ENCODE results near the gene CSF3R. TPM values are rescaled to one million over a fixed set of nuclear protein-coding genes. Genes with fewer than 3 reads are reported as not detected.

The CSF3R gene
- total RNA-seq, 4 donors from 2014 or later: 5.9 to 32.5 (median 7.4) TPM

GRCh38 chr1:36476945-36477344, 5.8 kb downstream of the CSF3R start:
- intact Hi-C loops (cut with DNase I): no loop called here
- H3K27ac ChIP-seq (replicated peaks in 1 of 4): no peak overlapping the region
- no peaks in the 10 kb centered on the region for H3K9me3 ChIP-seq
- H3K4me3 ChIP-seq: no peak overlapping the region
- TF ChIP-seq EP300 (IDR thresholded peaks at IDR 0.05): no peak
- no peak for TF ChIP-seq POLR2A (IDR thresholded peaks at IDR 0.05; ENCODE audit: low read depth)
- no peak for TF ChIP-seq POLR2AphosphoS5 (IDR thresholded peaks at IDR 0.05)
- TF ChIP-seq CTCF (IDR thresholded peaks at IDR 0.05): no peak
- DNase-seq (ENCODE audit: extremely low spot score): no peak
- H3K36me3 ChIP-seq: no peaks in the 10 kb centered on the region
- WGBS: 80% methylated on average over 5 of the region's 5 CpGs
- H3K27me3 ChIP-seq: peaks cover 0 to 22% (median 0%) of the 10 kb centered on the region in 4 donors
- H3K4me1 ChIP-seq: peaks cover 0 to 4% (median 0%) of the 10 kb centered on the region in 4 donors

- Histone ChIP-seq H3K4me1 (no peaks in the 10 kb centered on the region), H3K27me3 (peaks cover 0 to 17% (median 0%) of the 10 kb centered on the region in 4 donors), H3K9me3 (no peaks in the 10 kb centered on the region), H3K36me3 (no peaks in the 10 kb centered on the region), H3K27ac (replicated peaks in 1 of 4) (no peak overlapping the region), H3K4me3 (no peak overlapping the region)
- DNase-seq (ENCODE audit: extremely low spot score): no peak
- WGBS: 78% methylated on average over 7 of the region's 7 CpGs
- intact Hi-C loops (cut with DNase I): no loop called here
- no peak for TF ChIP-seq EP300 (IDR thresholded peaks at IDR 0.05)
- no peak for TF ChIP-seq POLR2A (IDR thresholded peaks at IDR 0.05; ENCODE audit: low read depth)
- no peak for TF ChIP-seq CTCF (IDR thresholded peaks at IDR 0.05)
- TF ChIP-seq POLR2AphosphoS5 (IDR thresholded peaks at IDR 0.05): no peak
These were observed 6.7 kb downstream of the CSF3R start for GRCh38 chr1:36475910-36476604.

- intact Hi-C loops (cut with DNase I): no loop called here
- 77% methylated on average over 8 of the region's 9 CpGs for WGBS
These were observed 7.4 kb downstream of the CSF3R start for GRCh38 chr1:36475341-36475740.

GRCh38 chr1:36472656-36473055, 10.1 kb downstream of the CSF3R start:
- Histone ChIP-seq H3K9me3 (no peaks in the 10 kb centered on the region), H3K4me3 (no peak overlapping the region), H3K27me3 (no peaks in the 10 kb centered on the region), H3K36me3 (no peaks in the 10 kb centered on the region), H3K27ac (replicated peaks in 1 of 4) (no peak overlapping the region), H3K4me1 (no peaks in the 10 kb centered on the region)
- intact Hi-C loops (cut with DNase I): no loop called here
- TF ChIP-seq POLR2A (IDR thresholded peaks at IDR 0.05; ENCODE audit: low read depth) (no peak), EP300 (IDR thresholded peaks at IDR 0.05) (no peak), POLR2AphosphoS5 (IDR thresholded peaks at IDR 0.05) (no peak), CTCF (IDR thresholded peaks at IDR 0.05) (no peak)
- WGBS: 82% methylated on average over 6 of the region's 6 CpGs
- DNase-seq (ENCODE audit: extremely low spot score): no peak

More at GRCh38 chr1:36475341-36475740, 7.4 kb downstream of the CSF3R start:
- Histone ChIP-seq H3K4me3 (no peak overlapping the region), H3K9me3 (no peaks in the 10 kb centered on the region), H3K4me1 (no peaks in the 10 kb centered on the region), H3K36me3 (no peaks in the 10 kb centered on the region), H3K27me3 (peaks cover 0 to 15% (median 0%) of the 10 kb centered on the region in 4 donors), H3K27ac (replicated peaks in 1 of 4) (no peak overlapping the region)
- DNase-seq (ENCODE audit: extremely low spot score): no peak
- TF ChIP-seq EP300 (IDR thresholded peaks at IDR 0.05) (no peak), POLR2AphosphoS5 (IDR thresholded peaks at IDR 0.05) (no peak), POLR2A (IDR thresholded peaks at IDR 0.05; ENCODE audit: low read depth) (no peak), CTCF (IDR thresholded peaks at IDR 0.05) (no peak)
